ENCODE data around the gene ZNF219. TPM values are rescaled to one million over a fixed set of nuclear protein-coding genes. Genes with fewer than 3 reads are reported as not detected.
A peak's percentile ranks its signal among the peaks of the same experiment; 100 is the strongest.

ZNF219 gene
- total and polyA plus RNA-seq, 2 of the 13 experiments (the other 11 are each of a cell fraction or from before 2014, with no cell fraction given) = 34.5 to 36.6 TPM

GRCh38 chr14:21103710-21104447 lies 5.4 kb upstream of the ZNF219 start (continued):
- TF ChIP-seq ZNF790 (CRISPR knock-in tag; IDR thresholded peaks at IDR 0.05; ENCODE audit: borderline replicate concordance) (peak; percentile 96), CBX1 (IDR thresholded peaks at IDR 0.05; ENCODE audit: low read depth) (peak; percentile 93), ZNF788 (CRISPR knock-in tag; IDR thresholded peaks at IDR 0.05; ENCODE audit: borderline replicate concordance) (peak; percentile 98), ZBTB40 (IDR thresholded peaks at IDR 0.05) (no peak), ZBTB40 (CRISPR knock-in tag; IDR thresholded peaks at IDR 0.05) (peak; percentile 95), ZNF3 (CRISPR knock-in tag; IDR thresholded peaks at IDR 0.05) (no peak), SRSF9 (IDR thresholded peaks at IDR 0.05; ENCODE audit: borderline replicate concordance, insufficient read depth, low read depth, low read length, poor library complexity, severe bottlenecking) (no peak), SMARCC2 (IDR thresholded peaks at IDR 0.05) (no peak), ZBTB20 (CRISPR knock-in tag; IDR thresholded peaks at IDR 0.05; ENCODE audit: borderline replicate concordance, low read depth) (peak; percentile 22; the same call in 1 of the 2 replicates), KLF15 (CRISPR knock-in tag; IDR thresholded peaks at IDR 0.05; ENCODE audit: borderline replicate concordance) (peak; percentile 95), ZNF232 (CRISPR knock-in tag; IDR thresholded peaks at IDR 0.05; ENCODE audit: borderline replicate concordance) (peak; percentile 96), ZNF101 (CRISPR knock-in tag; IDR thresholded peaks at IDR 0.05; ENCODE audit: borderline replicate concordance, low read depth) (peak; percentile 96)
- TF ChIP-seq, protein P1, sequence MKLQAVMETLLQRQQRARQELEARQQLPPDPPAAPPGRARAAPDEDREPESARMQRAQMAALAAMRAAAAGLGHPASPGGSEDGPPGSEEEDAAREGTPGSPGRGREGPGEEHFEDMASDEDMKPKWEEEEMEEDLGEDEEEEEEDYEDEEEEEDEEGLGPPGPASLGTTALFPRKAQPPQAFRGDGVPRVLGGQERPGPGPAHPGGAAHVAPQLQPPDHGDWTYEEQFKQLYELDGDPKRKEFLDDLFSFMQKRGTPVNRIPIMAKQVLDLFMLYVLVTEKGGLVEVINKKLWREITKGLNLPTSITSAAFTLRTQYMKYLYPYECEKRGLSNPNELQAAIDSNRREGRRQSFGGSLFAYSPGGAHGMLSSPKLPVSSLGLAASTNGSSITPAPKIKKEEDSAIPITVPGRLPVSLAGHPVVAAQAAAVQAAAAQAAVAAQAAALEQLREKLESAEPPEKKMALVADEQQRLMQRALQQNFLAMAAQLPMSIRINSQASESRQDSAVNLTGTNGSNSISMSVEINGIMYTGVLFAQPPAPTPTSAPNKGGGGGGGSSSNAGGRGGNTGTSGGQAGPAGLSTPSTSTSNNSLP (IDR thresholded peaks at IDR 0.05; ENCODE audit: low read depth, low read length) = peak; percentile 64; the same call in 1 of the 2 replicates
- TF ChIP-seq, protein P2, sequence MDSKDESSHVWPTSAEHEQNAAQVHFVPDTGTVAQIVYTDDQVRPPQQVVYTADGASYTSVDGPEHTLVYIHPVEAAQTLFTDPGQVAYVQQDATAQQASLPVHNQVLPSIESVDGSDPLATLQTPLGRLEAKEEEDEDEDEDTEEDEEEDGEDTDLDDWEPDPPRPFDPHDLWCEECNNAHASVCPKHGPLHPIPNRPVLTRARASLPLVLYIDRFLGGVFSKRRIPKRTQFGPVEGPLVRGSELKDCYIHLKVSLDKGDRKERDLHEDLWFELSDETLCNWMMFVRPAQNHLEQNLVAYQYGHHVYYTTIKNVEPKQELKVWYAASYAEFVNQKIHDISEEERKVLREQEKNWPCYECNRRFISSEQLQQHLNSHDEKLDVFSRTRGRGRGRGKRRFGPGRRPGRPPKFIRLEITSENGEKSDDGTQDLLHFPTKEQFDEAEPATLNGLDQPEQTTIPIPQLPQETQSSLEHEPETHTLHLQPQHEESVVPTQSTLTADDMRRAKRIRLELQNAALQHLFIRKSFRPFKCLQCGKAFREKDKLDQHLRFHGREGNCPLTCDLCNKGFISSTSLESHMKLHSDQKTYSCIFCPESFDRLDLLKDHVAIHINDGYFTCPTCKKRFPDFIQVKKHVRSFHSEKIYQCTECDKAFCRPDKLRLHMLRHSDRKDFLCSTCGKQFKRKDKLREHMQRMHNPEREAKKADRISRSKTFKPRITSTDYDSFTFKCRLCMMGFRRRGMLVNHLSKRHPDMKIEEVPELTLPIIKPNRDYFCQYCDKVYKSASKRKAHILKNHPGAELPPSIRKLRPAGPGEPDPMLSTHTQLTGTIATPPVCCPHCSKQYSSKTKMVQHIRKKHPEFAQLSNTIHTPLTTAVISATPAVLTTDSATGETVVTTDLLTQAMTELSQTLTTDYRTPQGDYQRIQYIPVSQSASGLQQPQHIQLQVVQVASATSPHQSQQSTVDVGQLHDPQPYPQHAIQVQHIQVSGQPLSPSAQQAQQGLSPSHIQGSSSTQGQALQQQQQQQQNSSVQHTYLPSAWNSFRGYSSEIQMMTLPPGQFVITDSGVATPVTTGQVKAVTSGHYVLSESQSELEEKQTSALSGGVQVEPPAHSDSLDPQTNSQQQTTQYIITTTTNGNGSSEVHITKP (CRISPR knock-in tag; IDR thresholded peaks at IDR 0.05; ENCODE audit: low read depth) = peak; percentile 100

Data from HepG2 (cell line).